ENCODE data around the gene EXPH5.

The EXPH5 gene

GRCh38 chr11:108498816-108499408, 94.7 kb downstream of the EXPH5 start:
- Histone ChIP-seq H3K27me3 (ENCODE audit: control insufficient read depth in 1 of 2, insufficient read depth in 1 of 2, low read length in 2 of 2) (no peaks in the 10 kb centered on the region), H3K18ac (ENCODE audit: low read depth in 1 of 2, low read length in 2 of 2) (peak overlapping the region in 1 of 2 experiments; percentile 99), H2AK5ac (ENCODE audit: low read length, severe bottlenecking) (peak overlapping the region; percentile 39), H2AFZ (ENCODE audit: low read depth, low read length) (peak overlapping the region; percentile 98), H3K9ac (ENCODE audit: low read length) (peak overlapping the region; percentile 94), H2BK15ac (ENCODE audit: low read depth, poor library complexity, severe bottlenecking) (no peak overlapping the region), H4K8ac (ENCODE audit: low read length) (peak overlapping the region; percentile 90), H2BK12ac (ENCODE audit: low read length in 2 of 2) (peak overlapping the region in 1 of 2 experiments; percentile 60), H3K9me3 (ENCODE audit: control insufficient read depth, low read length) (no peaks in the 10 kb centered on the region), H2BK120ac (ENCODE audit: low read depth, low read length) (no peak overlapping the region), H2BK5ac (ENCODE audit: low read depth, low read length, poor library complexity, severe bottlenecking) (no peak overlapping the region), H4K91ac (ENCODE audit: low read length) (no peak overlapping the region), H3K79me1 (replicated peaks; ENCODE audit: low read length, poor library complexity, severe bottlenecking) (peaks cover 14% of the 10 kb centered on the region), H3K14ac (ENCODE audit: low read length in 2 of 2) (peak overlapping the region in 1 of 2 experiments; percentile 96), H3K27ac (ENCODE audit: low read length, poor library complexity, severe bottlenecking) (peak overlapping the region; percentile 79), H3K36me3 (ENCODE audit: control insufficient read depth in 1 of 2, insufficient read depth in 2 of 2, low read depth in 1 of 2, low read length in 2 of 2) (no peaks in the 10 kb centered on the region), H3K4ac (ENCODE audit: low read depth in 1 of 2, low read length in 2 of 2) (peak overlapping the region in 1 of 2 experiments; percentile 81), H3K4me1 (ENCODE audit: control insufficient read depth, insufficient read depth, low read depth, low read length) (peaks cover 8% of the 10 kb centered on the region), H3K4me2 (ENCODE audit: low read length, poor library complexity, severe bottlenecking) (peak overlapping the region; percentile 73), H3K4me3 (ENCODE audit: insufficient read depth in 1 of 2, low read depth in 1 of 2, low read length in 2 of 2) (peak overlapping the region; percentile 71 to 82), H3K23ac (ENCODE audit: low read length in 2 of 2) (peak overlapping the region in 1 of 2 experiments; percentile 9)
- 91% methylated on average over 25 of the region's 29 CpGs for WGBS
- no peak for DNase-seq

GRCh38 chr11:108498046-108498815, 95.3 kb downstream of the EXPH5 start, which contains the start of gene POGLUT3:
POGLUT3 (minus strand) TSS chr11:108498384; CDS start chr11:108498366, 18 bp downstream.
- Histone ChIP-seq H3K27ac (ENCODE audit: low read length, poor library complexity, severe bottlenecking) (peak within 1 kb of the TSS; percentile 83), H4K91ac (ENCODE audit: low read length) (peak within 1 kb of the TSS; percentile 82), H2AK5ac (ENCODE audit: low read length, severe bottlenecking) (peak within 1 kb of the TSS; percentile 39), H2BK12ac (ENCODE audit: low read length in 2 of 2) (peak within 1 kb of the TSS; percentile 22 to 98), H3K27me3 (ENCODE audit: control insufficient read depth in 1 of 2, insufficient read depth in 1 of 2, low read length in 2 of 2) (no peaks in the 10 kb centered on the region), H2BK15ac (ENCODE audit: low read depth, poor library complexity, severe bottlenecking) (peak within 1 kb of the TSS; percentile 80), H3K4me2 (ENCODE audit: low read length, poor library complexity, severe bottlenecking) (peak within 1 kb of the TSS; percentile 73), H3K79me1 (replicated peaks; ENCODE audit: low read length, poor library complexity, severe bottlenecking) (peaks cover 14% of the 10 kb centered on the region), H4K8ac (ENCODE audit: low read length) (peak within 1 kb of the TSS; percentile 90), H3K4ac (ENCODE audit: low read depth in 1 of 2, low read length in 2 of 2) (peak within 1 kb of the TSS; percentile 81 to 95), H3K4me3 (ENCODE audit: insufficient read depth in 1 of 2, low read depth in 1 of 2, low read length in 2 of 2) (peak within 1 kb of the TSS; percentile 71 to 82), H3K23ac (ENCODE audit: low read length in 2 of 2) (peak within 1 kb of the TSS in 1 of 2 experiments; percentile 89), H2BK120ac (ENCODE audit: low read depth, low read length) (peak within 1 kb of the TSS; percentile 77), H2AFZ (ENCODE audit: low read depth, low read length) (peak within 1 kb of the TSS; percentile 98), H3K9me3 (ENCODE audit: control insufficient read depth, low read length) (no peaks in the 10 kb centered on the region), H3K9ac (ENCODE audit: low read length) (peak within 1 kb of the TSS; percentile 94), H3K4me1 (ENCODE audit: control insufficient read depth, insufficient read depth, low read depth, low read length) (peaks cover 8% of the 10 kb centered on the region), H3K14ac (ENCODE audit: low read length in 2 of 2) (peak within 1 kb of the TSS in 1 of 2 experiments; percentile 96), H3K18ac (ENCODE audit: low read depth in 1 of 2, low read length in 2 of 2) (peak within 1 kb of the TSS; percentile 95 to 99), H2BK5ac (ENCODE audit: low read depth, low read length, poor library complexity, severe bottlenecking) (peak within 1 kb of the TSS; percentile 97), H3K36me3 (ENCODE audit: control insufficient read depth in 1 of 2, insufficient read depth in 2 of 2, low read depth in 1 of 2, low read length in 2 of 2) (no peaks in the 10 kb centered on the region)
- DNase-seq = peak; percentile 67
- under 1% methylated on average over 71 of the region's 84 CpGs for WGBS

GRCh38 chr11:108497317-108498045, 96.1 kb downstream of the EXPH5 start:
- H3K18ac ChIP-seq (ENCODE audit: low read depth in 1 of 2, low read length in 2 of 2) = peak overlapping the region; percentile 95 to 99
- H4K8ac ChIP-seq (ENCODE audit: low read length) = peak overlapping the region; percentile 90
- peak overlapping the region; percentile 71 to 82 for H3K4me3 ChIP-seq (ENCODE audit: insufficient read depth in 1 of 2, low read depth in 1 of 2, low read length in 2 of 2)
- peak overlapping the region; percentile 83 for H3K27ac ChIP-seq (ENCODE audit: low read length, poor library complexity, severe bottlenecking)
- no peaks in the 10 kb centered on the region for H3K27me3 ChIP-seq (ENCODE audit: control insufficient read depth in 1 of 2, insufficient read depth in 1 of 2, low read length in 2 of 2)
- peak overlapping the region; percentile 73 for H3K4me2 ChIP-seq (ENCODE audit: low read length, poor library complexity, severe bottlenecking)
- H3K36me3 ChIP-seq (ENCODE audit: control insufficient read depth in 1 of 2, insufficient read depth in 2 of 2, low read depth in 1 of 2, low read length in 2 of 2) = no peaks in the 10 kb centered on the region
- H3K9me3 ChIP-seq (ENCODE audit: control insufficient read depth, low read length) = no peaks in the 10 kb centered on the region
- no peak overlapping the region for H2AK5ac ChIP-seq (ENCODE audit: low read length, severe bottlenecking)
- peak overlapping the region; percentile 94 for H3K9ac ChIP-seq (ENCODE audit: low read length)
- peaks cover 8% of the 10 kb centered on the region for H3K4me1 ChIP-seq (ENCODE audit: control insufficient read depth, insufficient read depth, low read depth, low read length)
- H3K23ac ChIP-seq (ENCODE audit: low read length in 2 of 2) = no peak overlapping the region
- H2BK12ac ChIP-seq (ENCODE audit: low read length in 2 of 2) = peak overlapping the region; percentile 21 to 22
- DNase-seq = peak; percentile 100
- H4K91ac ChIP-seq (ENCODE audit: low read length) = peak overlapping the region; percentile 82
- peak overlapping the region; percentile 97 for H2BK5ac ChIP-seq (ENCODE audit: low read depth, low read length, poor library complexity, severe bottlenecking)
- 2% methylated on average over 29 of the region's 30 CpGs for WGBS
- peak overlapping the region; percentile 36 for H2AFZ ChIP-seq (ENCODE audit: low read depth, low read length)
- peak overlapping the region; percentile 80 for H2BK15ac ChIP-seq (ENCODE audit: low read depth, poor library complexity, severe bottlenecking)
- H3K14ac ChIP-seq (ENCODE audit: low read length in 2 of 2) = no peak overlapping the region
- no peak overlapping the region for H2BK120ac ChIP-seq (ENCODE audit: low read depth, low read length)
- peaks cover 15% of the 10 kb centered on the region for H3K79me1 ChIP-seq (replicated peaks; ENCODE audit: low read length, poor library complexity, severe bottlenecking)
- H3K4ac ChIP-seq (ENCODE audit: low read depth in 1 of 2, low read length in 2 of 2) = peak overlapping the region; percentile 81 to 95

All from mesenchymal stem cell (in vitro differentiated cells and primary cell).